Bronchial epithelial cell (primary cell): ENCODE measurements around the gene NEO1. TPM values are rescaled to one million over a fixed set of nuclear protein-coding genes. Genes with fewer than 3 reads are reported as not detected.
A peak's percentile ranks its signal among the peaks of the same experiment; 100 is the strongest.

Experiments used
- DNase-seq: peaks from one replicate; pipeline ENCODE4 v3.0.0-alpha.2; 2010; ENCODE audit warnings: low read depth
- FAIRE-seq: peaks from 2 replicates; lab custom pipeline; 2011; peaks lifted over from hg19 to GRCh38; lab: Jason Lieb, UNC
- H3K27me3 ChIP-seq: 2 replicates; pipeline ENCODE4 v1.5.1; 2011; ENCODE audit warnings: low read length; ENCODE audit not compliant: control insufficient read depth, insufficient read depth
- H3K36me3 ChIP-seq: 2 replicates; pipeline ENCODE4 v1.5.1; 2011; ENCODE audit warnings: low read length; ENCODE audit not compliant: control insufficient read depth, insufficient read depth
- H3K4me3 ChIP-seq: 2 replicates; pipeline ENCODE4 v1.5.1; 2011; ENCODE audit warnings: mild to moderate bottlenecking, low read depth, low read length, control low read depth
- total RNA-seq: library from RNA; depleted of rRNA; stranded (reverse); fragments of >200 nt; gene quantifications from 2 replicates; pipeline ENCODE4 v1.2.1, GENCODE V29; 2014
- TF ChIP-seq, protein P1 (sequence below): IDR thresholded peaks from 2 replicates; pipeline ENCODE4 v1.5.1; 2011; ENCODE audit warnings: mild to moderate bottlenecking, moderate library complexity, low read length, control low read depth, inconsistent platforms; ENCODE audit not compliant: insufficient read depth, severe bottlenecking

The NEO1 gene
- total RNA-seq, 1 donor from 2014 or later = 10.5 TPM

DNA sequence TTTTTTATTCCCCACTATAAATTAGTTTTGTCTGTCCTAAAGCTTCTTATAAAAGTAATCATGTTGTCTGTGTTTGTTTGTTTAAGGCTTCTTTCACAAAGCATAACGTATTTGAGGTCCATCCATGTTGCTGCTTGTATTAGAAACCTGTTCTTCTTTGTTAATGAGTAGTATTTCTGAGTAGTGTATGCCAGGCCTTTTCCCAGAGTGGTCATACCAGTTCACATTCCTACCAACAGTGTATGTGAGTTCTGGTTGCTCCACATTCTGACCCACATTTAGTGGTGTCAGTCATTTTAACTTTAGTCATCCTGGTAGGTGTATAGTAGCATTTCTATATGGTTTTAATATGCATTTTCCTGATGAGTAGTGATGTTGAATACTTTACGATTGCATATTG lies 98.6 kb downstream of the NEO1 start:
- TF ChIP-seq, protein P1, sequence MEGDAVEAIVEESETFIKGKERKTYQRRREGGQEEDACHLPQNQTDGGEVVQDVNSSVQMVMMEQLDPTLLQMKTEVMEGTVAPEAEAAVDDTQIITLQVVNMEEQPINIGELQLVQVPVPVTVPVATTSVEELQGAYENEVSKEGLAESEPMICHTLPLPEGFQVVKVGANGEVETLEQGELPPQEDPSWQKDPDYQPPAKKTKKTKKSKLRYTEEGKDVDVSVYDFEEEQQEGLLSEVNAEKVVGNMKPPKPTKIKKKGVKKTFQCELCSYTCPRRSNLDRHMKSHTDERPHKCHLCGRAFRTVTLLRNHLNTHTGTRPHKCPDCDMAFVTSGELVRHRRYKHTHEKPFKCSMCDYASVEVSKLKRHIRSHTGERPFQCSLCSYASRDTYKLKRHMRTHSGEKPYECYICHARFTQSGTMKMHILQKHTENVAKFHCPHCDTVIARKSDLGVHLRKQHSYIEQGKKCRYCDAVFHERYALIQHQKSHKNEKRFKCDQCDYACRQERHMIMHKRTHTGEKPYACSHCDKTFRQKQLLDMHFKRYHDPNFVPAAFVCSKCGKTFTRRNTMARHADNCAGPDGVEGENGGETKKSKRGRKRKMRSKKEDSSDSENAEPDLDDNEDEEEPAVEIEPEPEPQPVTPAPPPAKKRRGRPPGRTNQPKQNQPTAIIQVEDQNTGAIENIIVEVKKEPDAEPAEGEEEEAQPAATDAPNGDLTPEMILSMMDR = no peak
- H3K36me3 ChIP-seq = no peaks in the 10 kb centered on the region
- no peak for FAIRE-seq
- peak; percentile 69 for DNase-seq
- no peak overlapping the region for H3K4me3 ChIP-seq
- no peaks in the 10 kb centered on the region for H3K27me3 ChIP-seq

DNA sequence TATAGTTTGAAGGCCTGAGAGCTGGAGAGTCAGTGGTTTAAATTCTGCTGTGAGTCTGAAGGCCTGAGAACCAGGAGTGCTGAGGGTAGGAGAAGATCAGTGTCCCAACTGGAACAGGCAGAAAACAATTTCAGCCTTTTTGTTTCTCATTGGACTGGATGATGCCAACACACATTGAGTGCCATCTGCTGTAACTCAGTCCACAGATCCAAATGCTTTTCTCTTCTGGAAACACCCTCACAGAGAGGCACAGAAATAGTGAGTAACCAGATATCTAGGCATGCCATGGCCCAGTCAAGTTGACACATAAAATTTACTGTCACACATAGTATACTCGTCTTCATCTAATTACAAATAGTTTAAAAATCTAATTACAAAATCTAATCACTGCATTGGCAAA lies 100.8 kb downstream of the NEO1 start:
- no peak for FAIRE-seq
- H3K27me3 ChIP-seq = no peaks in the 10 kb centered on the region
- no peak overlapping the region for H3K4me3 ChIP-seq
- no peak for DNase-seq
- TF ChIP-seq, protein P1 = no peak
- H3K36me3 ChIP-seq = no peaks in the 10 kb centered on the region

DNA sequence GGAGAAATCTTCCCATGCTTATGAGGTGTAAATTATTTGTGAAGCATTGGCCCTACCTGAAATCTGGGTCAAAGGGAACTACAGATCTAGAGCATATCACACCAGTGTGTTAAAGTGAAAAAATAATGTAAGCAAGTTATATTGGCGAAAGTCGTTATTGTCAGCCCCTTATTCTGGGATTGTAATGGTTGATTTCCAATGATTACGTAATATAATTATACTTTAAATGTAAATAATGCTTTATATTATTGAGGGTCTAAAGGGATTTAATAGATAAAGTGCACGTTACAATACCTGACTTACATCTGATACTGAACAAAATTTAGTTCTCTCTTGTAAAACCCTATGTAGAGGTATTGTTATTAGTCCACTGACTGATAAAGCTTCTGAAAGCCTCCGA lies 101.2 kb downstream of the NEO1 start:
- FAIRE-seq = no peak
- H3K27me3 ChIP-seq = no peaks in the 10 kb centered on the region
- TF ChIP-seq, protein P1 = no peak

DNA sequence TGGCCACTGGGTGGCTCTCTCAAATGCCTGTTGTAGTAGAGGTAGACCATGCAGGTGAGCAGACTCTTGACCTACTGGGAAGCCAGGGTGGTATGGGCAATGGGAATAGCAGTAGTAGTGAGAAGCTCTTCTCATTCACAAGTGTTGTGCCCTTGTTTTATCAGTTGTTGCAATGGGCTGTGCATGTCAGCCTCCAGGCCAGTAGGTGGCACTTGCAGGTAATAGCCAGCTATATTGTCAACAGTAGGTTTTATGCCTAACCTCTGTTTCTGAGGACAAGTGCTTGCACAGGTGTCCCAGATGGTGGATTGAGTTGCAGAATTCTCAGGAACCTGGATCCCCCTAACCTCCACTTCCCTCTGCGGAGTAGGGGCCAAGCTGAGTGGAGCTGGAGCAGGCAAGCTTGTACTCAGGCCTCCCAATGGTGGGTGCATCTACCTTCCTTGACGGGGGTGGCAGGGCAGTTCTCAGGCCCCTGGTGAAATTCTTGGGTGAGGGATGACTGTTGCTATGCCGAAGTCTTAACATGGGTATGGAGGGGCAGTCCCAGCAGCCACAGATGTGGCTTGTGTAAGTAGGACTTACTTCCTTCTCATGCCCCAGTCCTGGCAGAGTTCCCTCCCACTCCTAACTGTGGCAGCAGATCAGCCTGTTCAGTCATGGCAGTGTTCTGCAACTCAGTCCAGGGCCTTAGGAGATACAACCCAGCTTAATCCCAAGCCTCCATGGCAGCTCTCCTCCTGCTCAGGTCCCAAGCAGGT lies 104.3 kb downstream of the NEO1 start:
- Histone ChIP-seq H3K36me3 (no peaks in the 10 kb centered on the region), H3K4me3 (no peak overlapping the region), H3K27me3 (no peaks in the 10 kb centered on the region)
- FAIRE-seq = no peak
- TF ChIP-seq, protein P1 = no peak
- DNase-seq = no peak

More for the DNA sequence above, 101.2 kb downstream of the NEO1 start:
- DNase-seq = no peak
- Histone ChIP-seq H3K36me3 (no peaks in the 10 kb centered on the region), H3K4me3 (no peak overlapping the region)

DNA sequence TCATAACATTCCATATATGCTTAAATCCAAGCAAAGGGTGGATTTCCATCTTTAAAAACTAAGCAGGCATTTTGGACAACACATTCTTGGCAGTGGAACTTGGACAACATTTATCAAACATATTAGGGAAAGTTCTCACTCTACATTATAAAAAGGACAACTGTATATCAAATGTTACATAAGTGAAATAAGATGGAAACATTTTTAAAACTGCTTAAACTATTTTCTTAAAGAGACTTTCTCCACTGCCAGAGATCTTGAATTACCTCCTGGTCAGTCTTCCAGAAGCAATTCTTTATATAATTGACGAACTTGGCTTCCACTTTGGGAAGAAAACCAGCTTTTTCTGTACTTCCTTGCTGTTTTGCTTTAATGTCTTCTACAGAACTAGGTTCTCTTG lies 109.3 kb downstream of the NEO1 start:
- Histone ChIP-seq H3K27me3 (no peaks in the 10 kb centered on the region), H3K4me3 (no peak overlapping the region), H3K36me3 (no peaks in the 10 kb centered on the region)
- DNase-seq = no peak
- TF ChIP-seq, protein P1 = no peak
- no peak for FAIRE-seq

DNA sequence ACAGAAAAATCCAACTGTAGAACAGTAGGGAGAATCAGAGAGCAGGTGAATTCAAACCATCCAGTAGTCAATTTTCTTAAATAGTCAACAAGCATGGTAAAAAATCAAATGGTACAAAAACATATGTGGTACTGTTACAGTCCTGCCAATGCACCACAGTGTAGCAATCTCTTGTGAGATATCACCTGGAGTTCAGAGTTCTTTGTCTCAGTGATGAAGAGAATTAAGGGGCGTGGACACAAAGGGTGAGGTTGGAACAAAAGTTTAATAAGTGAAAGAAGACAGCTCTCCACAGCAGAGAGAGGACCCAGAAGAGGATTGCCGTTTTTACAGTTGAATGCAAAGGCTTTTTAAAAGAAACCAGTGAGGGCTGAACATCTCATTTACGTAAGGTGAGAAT lies 113.2 kb downstream of the NEO1 start:
- DNase-seq (no peak), FAIRE-seq (no peak)
- TF ChIP-seq, protein P1 = no peak
- Histone ChIP-seq H3K36me3 (no peaks in the 10 kb centered on the region), H3K4me3 (no peak overlapping the region), H3K27me3 (no peaks in the 10 kb centered on the region)
